GM12878 (cell line): ENCODE measurements around the gene RSPH9.

Source experiments
- EED ChIP-seq: sonication (generic); IDR thresholded peaks from 2 replicates; pipeline ENCODE4 v1.6.1; 2016; ENCODE audit warnings: antibody characterized with exemption, low read depth
- EP300 ChIP-seq, 2 experiments: fragments of 150-350 bp in 1 of 2; IDR thresholded peaks; 2 replicates each; pipeline ENCODE4 v1.6.1; 2011 to 2012; ENCODE audit warnings: low read depth in 2 of 2, low read length in 2 of 2, borderline replicate concordance in 1 of 2, improper control_type of control experiment in 1 of 2, inconsistent platforms in 1 of 2; ENCODE audit not compliant: control insufficient read depth in 1 of 2
- RELA ChIP-seq: fragments of 450-650 bp; IDR thresholded peaks from 2 replicates; pipeline ENCODE4 v1.8.0; 2014; ENCODE audit warnings: borderline replicate concordance; ENCODE audit not compliant: partially characterized antibody
- TF ChIP-seq, protein P1 (sequence below), 3 experiments: IDR thresholded peaks in 2 of 3; conservative IDR thresholded peaks in 1 of 3; 2 replicates each; pipeline ENCODE4 v1.5.1; 2011; ENCODE audit warnings: low read depth in 3 of 3, low read length in 3 of 3, mild to moderate bottlenecking in 3 of 3, control low read depth in 2 of 3, moderate library complexity in 2 of 3, inconsistent platforms in 1 of 3, mixed read lengths in 1 of 3; ENCODE audit not compliant: control insufficient read depth in 2 of 3, insufficient read depth in 1 of 3; ENCODE audit errors: extremely low read depth in 1 of 3
- TF ChIP-seq, protein P2 (sequence below): IDR thresholded peaks from 2 replicates; pipeline ENCODE4 v1.6.1; 2012; ENCODE audit warnings: mild to moderate bottlenecking, low read depth, low read length

DNA sequence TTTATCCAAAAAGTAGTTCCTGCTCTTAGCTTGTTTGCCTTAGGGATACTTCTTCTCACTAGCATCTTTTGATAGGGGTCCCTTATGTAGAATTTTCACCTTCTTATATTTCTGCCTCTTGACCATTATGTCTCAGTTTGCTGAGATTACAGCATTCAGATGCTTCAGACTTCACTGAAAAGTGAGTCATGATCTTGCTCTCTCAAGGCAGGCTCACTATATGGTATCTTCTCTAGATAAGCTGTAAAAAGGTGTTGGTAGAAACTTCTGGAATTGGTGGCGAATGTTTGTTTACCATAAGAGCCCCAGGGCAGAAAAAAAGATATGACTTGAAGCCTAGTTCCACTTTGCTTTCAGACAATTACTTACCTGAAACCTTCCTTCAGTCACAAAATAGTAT is 35.4 kb upstream of the RSPH9 start:
- TF ChIP-seq, protein P1, sequence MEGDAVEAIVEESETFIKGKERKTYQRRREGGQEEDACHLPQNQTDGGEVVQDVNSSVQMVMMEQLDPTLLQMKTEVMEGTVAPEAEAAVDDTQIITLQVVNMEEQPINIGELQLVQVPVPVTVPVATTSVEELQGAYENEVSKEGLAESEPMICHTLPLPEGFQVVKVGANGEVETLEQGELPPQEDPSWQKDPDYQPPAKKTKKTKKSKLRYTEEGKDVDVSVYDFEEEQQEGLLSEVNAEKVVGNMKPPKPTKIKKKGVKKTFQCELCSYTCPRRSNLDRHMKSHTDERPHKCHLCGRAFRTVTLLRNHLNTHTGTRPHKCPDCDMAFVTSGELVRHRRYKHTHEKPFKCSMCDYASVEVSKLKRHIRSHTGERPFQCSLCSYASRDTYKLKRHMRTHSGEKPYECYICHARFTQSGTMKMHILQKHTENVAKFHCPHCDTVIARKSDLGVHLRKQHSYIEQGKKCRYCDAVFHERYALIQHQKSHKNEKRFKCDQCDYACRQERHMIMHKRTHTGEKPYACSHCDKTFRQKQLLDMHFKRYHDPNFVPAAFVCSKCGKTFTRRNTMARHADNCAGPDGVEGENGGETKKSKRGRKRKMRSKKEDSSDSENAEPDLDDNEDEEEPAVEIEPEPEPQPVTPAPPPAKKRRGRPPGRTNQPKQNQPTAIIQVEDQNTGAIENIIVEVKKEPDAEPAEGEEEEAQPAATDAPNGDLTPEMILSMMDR (IDR thresholded peaks at IDR 0.05 in 2 of 3, conservative IDR thresholded peaks at IDR 0.05 in 1 of 3; ENCODE audit: control insufficient read depth in 2 of 3, extremely low read depth in 1 of 3, insufficient read depth in 1 of 3, low read depth in 3 of 3, low read length in 3 of 3): no peak
- TF ChIP-seq, protein P2, sequence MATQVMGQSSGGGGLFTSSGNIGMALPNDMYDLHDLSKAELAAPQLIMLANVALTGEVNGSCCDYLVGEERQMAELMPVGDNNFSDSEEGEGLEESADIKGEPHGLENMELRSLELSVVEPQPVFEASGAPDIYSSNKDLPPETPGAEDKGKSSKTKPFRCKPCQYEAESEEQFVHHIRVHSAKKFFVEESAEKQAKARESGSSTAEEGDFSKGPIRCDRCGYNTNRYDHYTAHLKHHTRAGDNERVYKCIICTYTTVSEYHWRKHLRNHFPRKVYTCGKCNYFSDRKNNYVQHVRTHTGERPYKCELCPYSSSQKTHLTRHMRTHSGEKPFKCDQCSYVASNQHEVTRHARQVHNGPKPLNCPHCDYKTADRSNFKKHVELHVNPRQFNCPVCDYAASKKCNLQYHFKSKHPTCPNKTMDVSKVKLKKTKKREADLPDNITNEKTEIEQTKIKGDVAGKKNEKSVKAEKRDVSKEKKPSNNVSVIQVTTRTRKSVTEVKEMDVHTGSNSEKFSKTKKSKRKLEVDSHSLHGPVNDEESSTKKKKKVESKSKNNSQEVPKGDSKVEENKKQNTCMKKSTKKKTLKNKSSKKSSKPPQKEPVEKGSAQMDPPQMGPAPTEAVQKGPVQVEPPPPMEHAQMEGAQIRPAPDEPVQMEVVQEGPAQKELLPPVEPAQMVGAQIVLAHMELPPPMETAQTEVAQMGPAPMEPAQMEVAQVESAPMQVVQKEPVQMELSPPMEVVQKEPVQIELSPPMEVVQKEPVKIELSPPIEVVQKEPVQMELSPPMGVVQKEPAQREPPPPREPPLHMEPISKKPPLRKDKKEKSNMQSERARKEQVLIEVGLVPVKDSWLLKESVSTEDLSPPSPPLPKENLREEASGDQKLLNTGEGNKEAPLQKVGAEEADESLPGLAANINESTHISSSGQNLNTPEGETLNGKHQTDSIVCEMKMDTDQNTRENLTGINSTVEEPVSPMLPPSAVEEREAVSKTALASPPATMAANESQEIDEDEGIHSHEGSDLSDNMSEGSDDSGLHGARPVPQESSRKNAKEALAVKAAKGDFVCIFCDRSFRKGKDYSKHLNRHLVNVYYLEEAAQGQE: no peak
- TF ChIP-seq EED: no peak
- TF ChIP-seq RELA: no peak
- TF ChIP-seq EP300 (IDR thresholded peaks at IDR 0.05; ENCODE audit: borderline replicate concordance in 1 of 2, control insufficient read depth in 1 of 2, low read depth in 2 of 2, low read length in 2 of 2): no peak
